ENCODE results near the gene TFPT. TPM values are rescaled to one million over a fixed set of nuclear protein-coding genes. Genes with fewer than 3 reads are reported as not detected.
A peak's percentile ranks its signal among the peaks of the same experiment; 100 is the strongest.

The TFPT gene
- total and polyA plus RNA-seq, 2 of the 13 experiments (the other 11 are each of a cell fraction or from before 2014, with no cell fraction given) = 8.4 to 10.7 TPM

- no peak for TF ChIP-seq SRY (CRISPR knock-in tag; IDR thresholded peaks at IDR 0.05)
These were observed 933 bp downstream of the TFPT start (continued) for GRCh38 chr19:54114340-54115108.

- CTCF ChIA-PET (ENCODE audit: low intra/inter-chr PET ratio, low total read pairs) = no interaction called here
- no peak overlapping the region for H3K4me3 ChIP-seq (replicated peaks in 1 of 3; ENCODE audit: insufficient read depth in 1 of 3, low read depth in 2 of 3, low read length in 3 of 3)
- H4K20me1 ChIP-seq (ENCODE audit: insufficient read depth, low read length) = no peaks in the 10 kb centered on the region
- no peak overlapping the region for H3K27ac ChIP-seq (ENCODE audit: extremely low read length, insufficient read depth, low read length)
- intact Hi-C loops (cut with micrococcal nuclease; ENCODE audit: unreplicated experiment) (no loop called here), in situ Hi-C loops (cut with HindIII; ENCODE audit: extremely low pct_ligation_motif_present, low pct_unique_long_range_greater_than_20kb) (no loop called here)
- H2AFZ ChIP-seq (ENCODE audit: low read length) = no peak overlapping the region
- no peak overlapping the region for H3K9ac ChIP-seq (ENCODE audit: insufficient read depth, low read depth, low read length)
- TF ChIP-seq MTF1 (CRISPR knock-in tag; IDR thresholded peaks at IDR 0.05) (no peak), AFF4 (CRISPR knock-in tag; IDR thresholded peaks at IDR 0.05) (no peak), RBFOX2 (IDR thresholded peaks at IDR 0.05; ENCODE audit: low read depth, low read length) (peak; percentile 49; the same call in 1 of the 2 replicates), ZFP62 (CRISPR knock-in tag; IDR thresholded peaks at IDR 0.05) (no peak), KLF9 (CRISPR knock-in tag; IDR thresholded peaks at IDR 0.05; ENCODE audit: low read depth) (no peak), AGO2 (optimal IDR thresholded peaks at IDR 0.05; ENCODE audit: low read depth, low read length) (peak; percentile 30)
- H3K27me3 ChIP-seq (ENCODE audit: control insufficient read depth in 1 of 2, insufficient read depth in 2 of 2, low read length in 2 of 2) = no peaks in the 10 kb centered on the region
- peaks cover 12% of the 10 kb centered on the region for H3K4me1 ChIP-seq (ENCODE audit: insufficient read depth, low read length)
- ATAC-seq (peak; percentile 34; the same call in 2 of the 3 replicates), FAIRE-seq (no peak), DNase-seq (ENCODE audit: low spot score) (no peak)
- WGBS (ENCODE audit: low lambda C conversion rate) = 95% methylated on average over 6 of the region's 6 CpGs
- H3K36me3 ChIP-seq (replicated peaks in 1 of 2; ENCODE audit: control insufficient read depth in 1 of 2, insufficient read depth in 2 of 2, low read length in 2 of 2) = peaks cover 13 to 51% of the 10 kb centered on the region in 2 experiments; a peak in 4 of 5 replicates
- peaks cover 3% of the 10 kb centered on the region for H3K79me2 ChIP-seq (ENCODE audit: insufficient read depth, low read length)
- H3K9me3 ChIP-seq (ENCODE audit: low read length) = no peaks in the 10 kb centered on the region
- no TSS peak for BruUV-seq (replicated peaks)
- H3K4me2 ChIP-seq (ENCODE audit: low read depth, low read length) = no peak overlapping the region
- POLR2A ChIA-PET = no interaction called here
These were observed 5.8 kb downstream of the TFPT start for GRCh38 chr19:54109651-54110050.
